Measurements from ENCODE around the gene HOXB13.

The HOXB13 gene

GRCh38 chr17:48748718-48749566 is 20.4 kb upstream of the HOXB13 start:
- no peak for DNase-seq (ENCODE audit: extremely low read depth in 1 of 2, low read depth in 1 of 2)

GRCh38 chr17:48747445-48748363 is 19.2 kb upstream of the HOXB13 start:
- no peak for DNase-seq (ENCODE audit: extremely low read depth in 1 of 2, low read depth in 1 of 2)

GRCh38 chr17:48746916-48747444 is 18.4 kb upstream of the HOXB13 start:
- no peak for DNase-seq (ENCODE audit: extremely low read depth in 1 of 2, low read depth in 1 of 2)

- DNase-seq (ENCODE audit: extremely low read depth in 1 of 2, low read depth in 1 of 2): no peak
These were observed 17.1 kb upstream of the HOXB13 start for GRCh38 chr17:48745381-48746275.

DNA sequence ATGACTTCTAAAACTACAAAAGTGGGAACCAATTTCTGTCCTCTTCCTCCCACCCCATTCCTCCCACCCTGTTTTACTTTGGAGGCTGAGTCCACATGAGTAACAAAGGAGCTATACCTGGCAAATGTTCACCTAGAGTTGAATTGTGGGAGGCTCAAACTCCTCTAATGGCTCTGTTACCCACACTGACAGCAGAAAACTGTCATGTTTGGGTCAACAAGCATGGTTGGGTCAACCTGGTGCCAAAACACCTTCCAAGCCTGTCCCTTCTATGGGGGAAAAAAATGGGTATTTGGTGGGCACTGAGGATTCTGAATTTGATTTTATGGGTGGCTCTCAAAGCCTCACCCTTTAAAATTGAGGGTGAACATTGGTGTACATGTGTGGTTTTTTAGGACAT is 12.0 kb upstream of the HOXB13 start:
- no peak for DNase-seq (ENCODE audit: extremely low read depth in 1 of 2, low read depth in 1 of 2)

GRCh38 chr17:48738803-48739526 is 10.4 kb upstream of the HOXB13 start:
- no peak for DNase-seq (ENCODE audit: extremely low read depth in 1 of 2, low read depth in 1 of 2)

- DNase-seq (ENCODE audit: extremely low read depth in 1 of 2, low read depth in 1 of 2): no peak
These were observed 9.9 kb upstream of the HOXB13 start for GRCh38 chr17:48738424-48738802.

DNA sequence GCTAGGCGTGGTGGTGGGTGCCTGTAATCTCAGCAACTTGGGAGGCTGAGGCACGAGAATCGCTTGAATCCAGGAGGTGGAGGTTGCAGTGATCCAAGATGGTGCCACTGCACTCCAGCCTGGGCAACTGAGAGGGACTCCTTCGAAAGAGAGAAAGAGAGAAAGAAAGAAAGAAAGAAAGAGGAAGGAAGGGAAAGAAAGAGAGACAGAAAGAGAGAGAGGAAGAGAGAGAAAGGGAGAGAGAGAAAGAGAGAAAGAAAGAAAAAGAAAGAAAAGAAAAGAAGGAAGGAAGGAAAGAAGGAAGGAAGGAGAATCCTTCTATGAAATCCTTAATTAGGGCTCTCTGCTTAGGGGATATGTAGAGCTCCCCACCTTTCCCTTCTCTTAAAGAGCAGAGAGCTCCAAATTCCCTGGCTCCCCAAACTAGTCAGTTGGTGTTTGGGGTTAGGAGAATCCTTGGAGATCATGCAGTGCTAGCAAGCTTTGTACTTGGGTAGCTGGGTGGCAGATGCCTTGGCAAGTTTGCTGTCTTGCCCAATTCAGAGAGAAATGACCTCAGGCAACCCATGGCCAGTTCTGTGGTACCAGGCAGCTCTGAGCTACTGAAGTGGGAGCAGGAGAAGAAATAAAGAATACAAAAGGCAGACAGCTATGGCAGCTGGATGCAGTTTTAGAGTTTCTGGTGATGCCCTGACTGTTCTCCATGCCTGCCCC is 8.9 kb upstream of the HOXB13 start:
- DNase-seq (ENCODE audit: extremely low read depth in 1 of 2, low read depth in 1 of 2): no peak

DNA sequence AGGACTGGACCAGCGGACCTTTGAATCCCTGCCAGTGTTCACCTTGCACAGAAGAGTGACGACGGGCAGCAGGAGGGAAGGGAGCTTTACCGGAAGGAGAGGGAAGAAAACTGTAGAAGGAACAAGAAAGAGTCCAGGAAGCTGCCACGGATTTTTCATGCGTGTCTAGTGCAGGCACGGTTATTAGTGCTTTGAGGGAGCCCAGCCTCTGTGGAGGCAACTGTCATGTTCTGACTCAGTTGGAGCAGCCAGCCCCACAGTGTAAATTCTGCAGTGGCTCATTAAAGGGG is 6.5 kb upstream of the HOXB13 start:
- no peak for DNase-seq (ENCODE audit: extremely low read depth in 1 of 2, low read depth in 1 of 2)

DNA sequence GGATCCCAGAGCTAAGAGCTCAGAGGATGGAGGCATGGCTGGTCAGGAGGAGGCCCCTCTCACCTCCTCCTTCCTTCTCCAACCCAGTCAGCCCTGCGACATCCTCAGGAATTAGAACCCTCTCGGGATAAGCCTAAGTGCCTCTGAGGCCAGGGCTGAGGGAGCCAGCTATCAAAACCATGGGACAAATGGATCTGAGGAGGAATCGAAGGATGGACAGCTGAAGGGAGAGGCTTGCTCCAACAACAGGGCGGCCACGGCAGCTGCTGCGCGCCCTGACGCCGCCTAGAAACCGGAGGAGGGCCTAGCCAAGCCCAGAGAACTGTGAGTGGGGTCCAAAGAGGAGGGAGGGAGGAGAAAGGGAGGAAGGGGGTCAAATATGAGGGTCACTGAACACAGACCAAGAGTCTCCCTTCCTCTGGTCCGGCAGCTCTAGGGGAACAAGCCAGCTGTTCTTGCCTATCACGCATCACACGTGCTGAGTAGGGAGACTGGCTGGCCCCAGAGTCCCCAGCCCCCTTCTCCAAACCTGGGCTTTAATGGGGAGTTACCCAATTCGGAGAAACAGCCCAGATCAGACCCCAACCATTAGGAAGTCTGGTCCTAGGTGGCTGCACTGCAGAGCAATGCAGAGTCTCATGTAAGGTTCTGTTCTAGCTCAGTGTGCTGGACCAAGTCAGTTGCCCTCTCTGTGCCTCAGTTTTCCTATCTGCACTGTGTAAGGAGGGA is 5.9 kb upstream of the HOXB13 start:
- DNase-seq (ENCODE audit: extremely low read depth in 1 of 2, low read depth in 1 of 2): no peak

- no peak for DNase-seq (ENCODE audit: extremely low read depth in 1 of 2, low read depth in 1 of 2)
These were observed 5.2 kb upstream of the HOXB13 start for GRCh38 chr17:48733632-48734328.

- no peak for DNase-seq (ENCODE audit: extremely low read depth in 1 of 2, low read depth in 1 of 2)
These were observed 4.4 kb upstream of the HOXB13 start for GRCh38 chr17:48732688-48733629.

- no peak for DNase-seq (ENCODE audit: extremely low read depth in 1 of 2, low read depth in 1 of 2)
These were observed 2.8 kb upstream of the HOXB13 start for GRCh38 chr17:48731355-48731754.

- no peak for DNase-seq (ENCODE audit: extremely low read depth in 1 of 2, low read depth in 1 of 2)
These were observed 1.6 kb upstream of the HOXB13 start for GRCh38 chr17:48730240-48730550.

DNA sequence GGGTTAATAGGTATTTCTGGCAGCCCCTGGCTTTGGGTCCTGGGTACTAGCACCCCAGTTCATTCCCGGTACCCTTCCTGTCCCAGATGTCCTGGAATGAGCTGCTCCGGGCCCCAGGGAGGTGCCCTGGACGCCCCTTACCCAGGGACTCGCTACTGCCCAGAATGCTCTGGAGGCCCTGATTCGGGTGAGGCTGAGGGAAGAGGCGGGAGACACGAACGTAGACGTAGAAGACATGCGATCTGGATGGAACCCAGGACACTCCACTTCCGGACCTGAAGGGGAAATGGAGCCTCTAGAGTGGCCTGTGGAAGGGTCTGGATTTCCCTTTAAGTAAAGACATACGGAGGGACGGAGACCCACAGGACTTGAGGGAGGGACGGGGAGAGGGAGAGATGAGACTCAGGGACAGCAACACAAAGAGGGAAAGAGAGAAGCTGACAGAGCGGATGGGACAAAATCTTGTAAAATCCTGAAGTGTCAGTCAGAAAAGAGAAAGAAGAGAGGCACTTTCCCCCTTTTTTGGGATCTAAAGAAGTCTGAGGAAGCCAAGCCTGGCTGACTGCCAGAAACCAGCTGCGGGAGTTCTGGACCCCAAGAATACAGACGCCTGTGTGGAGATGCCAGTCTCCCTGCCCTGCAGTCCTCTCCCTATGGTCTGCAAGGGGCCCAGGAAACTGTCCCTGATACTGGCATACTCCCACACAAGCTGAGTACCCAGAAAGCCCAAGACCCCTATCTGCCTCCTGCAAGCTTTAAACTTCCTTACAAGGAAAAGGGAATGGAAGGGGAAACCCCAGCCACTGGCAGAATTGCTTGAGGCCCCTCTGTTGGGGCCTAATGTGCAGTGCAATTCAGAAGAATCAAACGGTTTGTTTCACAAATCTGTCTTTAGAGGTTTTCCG is 1.0 kb upstream of the HOXB13 start:
- no peak for DNase-seq (ENCODE audit: extremely low read depth in 1 of 2, low read depth in 1 of 2)

- no peak for DNase-seq (ENCODE audit: extremely low read depth in 1 of 2, low read depth in 1 of 2)
These were observed 955 bp downstream of the HOXB13 start for GRCh38 chr17:48727415-48728175.
